NCI-H146 treated with DMSO at 0.1 percent for 48 hours (cell line): ENCODE data around the gene GGACT.
"Not testable (repeated sequence)": the region's sequence is repeated elsewhere in the genome, so short reads cannot be mapped to it uniquely, and the experiment has no call there.

ENCODE experiments used
- DNase-seq: peaks from one replicate; lab custom pipeline; 2025; ENCODE audit not compliant: unreplicated experiment; lab: John Stamatoyannopoulos, UW

Gene GGACT

DNA sequence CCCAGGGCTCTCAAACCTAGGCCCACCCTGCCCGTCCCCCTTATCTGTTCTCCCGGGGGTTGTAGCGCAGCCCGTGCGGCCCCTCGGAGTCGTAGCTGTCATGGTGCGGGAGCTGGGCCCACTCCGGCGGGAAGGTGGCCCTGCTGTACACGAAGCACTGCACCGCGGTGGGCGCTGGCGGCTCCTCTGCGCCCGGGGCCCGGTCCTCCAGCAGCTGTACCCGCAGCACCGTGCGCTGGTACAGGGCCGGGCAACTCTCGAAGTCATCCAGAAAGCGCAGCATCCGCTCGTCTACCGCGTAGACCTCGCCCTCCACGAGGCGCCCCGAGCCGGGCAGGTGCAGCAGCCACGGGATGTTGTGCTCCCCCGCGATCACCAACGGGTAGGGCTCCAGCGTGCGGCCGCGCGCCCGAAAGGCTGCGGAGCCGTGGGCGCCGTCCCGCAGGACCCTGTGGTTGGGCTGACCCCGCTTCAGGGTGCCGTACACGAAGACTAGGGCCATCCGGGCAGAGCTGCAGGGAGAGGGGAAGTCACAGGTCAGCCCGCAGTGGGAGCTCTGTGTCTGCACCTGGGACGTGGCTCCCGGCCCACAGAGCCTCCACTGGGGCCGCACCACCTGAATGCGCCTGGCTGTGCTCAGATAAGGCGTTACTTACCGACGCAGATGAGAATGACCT, 56.4 kb downstream of the GGACT start:
- DNase-seq: no peak

DNA sequence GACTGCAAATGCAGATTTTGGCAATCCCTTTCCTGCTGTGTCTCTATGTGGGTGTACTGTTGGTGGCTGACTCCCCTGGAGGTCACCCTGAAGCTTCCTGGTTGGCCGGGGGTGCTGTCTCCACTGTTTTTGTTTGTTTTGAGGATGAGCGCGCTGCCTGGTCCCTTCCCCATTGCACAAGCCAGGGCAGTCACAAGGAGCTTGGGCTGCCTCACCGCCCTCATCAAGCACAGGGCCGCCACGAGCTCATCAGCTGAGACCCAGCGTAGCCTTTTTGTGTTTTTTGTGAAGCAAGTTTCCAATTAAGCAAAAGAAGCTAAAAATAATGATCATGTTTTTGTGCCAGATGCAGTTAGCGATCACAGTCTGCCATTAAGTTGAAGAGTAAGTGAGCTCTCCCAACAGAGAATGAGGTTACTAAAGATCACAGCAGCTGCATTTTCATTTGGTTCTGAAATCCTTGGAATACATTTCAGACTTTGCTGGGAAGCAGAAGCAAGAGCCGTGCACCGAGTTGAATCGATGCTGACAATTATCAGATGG, 57.8 kb downstream of the GGACT start:
- DNase-seq: no peak

DNA sequence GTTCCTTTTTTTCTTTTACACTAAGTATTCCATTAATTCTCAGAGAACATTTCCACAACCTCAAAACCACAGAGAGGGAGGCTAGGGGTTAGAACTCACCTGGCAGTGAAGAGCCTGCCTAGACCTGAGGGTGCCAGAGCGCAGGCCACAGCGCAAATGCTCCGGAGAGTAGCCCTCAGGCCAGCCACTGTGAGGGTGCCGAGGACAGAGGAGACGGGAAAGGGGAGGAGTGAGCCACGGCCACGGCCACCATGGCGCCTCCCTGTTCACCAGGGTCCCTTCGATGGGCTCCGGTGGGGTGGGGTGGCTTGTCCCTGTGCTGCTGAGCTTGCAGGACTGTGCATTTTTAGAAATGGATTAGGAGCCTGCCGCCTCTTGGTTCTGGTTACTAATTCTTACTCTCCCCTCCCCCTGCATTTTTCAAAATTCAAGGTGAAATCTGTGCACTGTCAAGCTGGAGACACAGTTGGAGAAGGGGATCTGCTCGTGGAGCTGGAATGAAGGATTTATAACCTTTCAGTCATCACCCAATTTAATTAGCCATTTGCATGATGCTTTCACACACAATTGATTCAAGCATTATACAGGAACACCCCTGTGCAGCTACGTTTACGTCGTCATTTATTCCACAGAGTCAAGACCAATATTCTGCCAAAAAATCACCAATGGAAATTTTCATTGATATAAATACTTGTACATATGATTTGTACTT, 58.8 kb downstream of the GGACT start:
- DNase-seq: no peak

DNA sequence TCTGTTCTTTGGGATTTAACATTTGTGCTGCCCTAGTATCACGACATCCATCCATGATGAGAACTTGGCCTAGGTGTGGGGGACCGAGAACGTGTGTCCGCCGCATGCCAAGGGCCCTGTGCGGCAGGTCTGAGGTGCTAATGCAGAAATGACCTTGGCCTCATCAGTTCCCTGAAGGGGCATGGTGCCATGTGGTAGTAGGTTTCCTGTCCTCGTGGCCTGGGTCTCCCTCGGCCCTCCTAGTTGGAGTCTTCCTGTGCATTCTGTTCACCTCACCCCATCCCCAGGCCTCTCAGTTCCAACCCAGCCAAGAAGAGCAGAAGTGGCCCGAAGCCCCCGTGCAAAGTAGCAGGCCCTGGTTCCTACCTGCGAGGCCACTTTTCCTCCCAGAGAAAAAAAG, 59.8 kb downstream of the GGACT start:
- DNase-seq: no peak

DNA sequence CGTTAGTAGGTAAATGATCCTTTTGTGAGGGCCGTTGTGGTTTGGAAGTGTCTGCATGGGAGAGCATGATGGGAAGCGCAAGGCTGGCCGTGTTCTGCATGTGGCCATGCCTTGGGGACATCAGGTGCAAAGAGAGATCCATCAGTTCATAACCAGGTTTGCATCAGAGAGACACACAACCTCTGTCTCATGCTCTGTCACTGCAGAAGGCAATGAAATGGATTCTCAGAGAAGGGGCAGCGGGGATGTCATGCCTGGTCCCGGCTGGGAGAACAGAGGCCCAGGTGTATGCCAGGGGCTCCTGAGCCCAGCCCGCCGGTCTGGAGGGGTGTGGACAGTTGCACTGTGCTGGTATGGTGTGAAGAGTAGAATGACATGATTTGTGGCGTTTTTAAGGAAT, 60.2 kb downstream of the GGACT start:
- DNase-seq: no peak

DNA sequence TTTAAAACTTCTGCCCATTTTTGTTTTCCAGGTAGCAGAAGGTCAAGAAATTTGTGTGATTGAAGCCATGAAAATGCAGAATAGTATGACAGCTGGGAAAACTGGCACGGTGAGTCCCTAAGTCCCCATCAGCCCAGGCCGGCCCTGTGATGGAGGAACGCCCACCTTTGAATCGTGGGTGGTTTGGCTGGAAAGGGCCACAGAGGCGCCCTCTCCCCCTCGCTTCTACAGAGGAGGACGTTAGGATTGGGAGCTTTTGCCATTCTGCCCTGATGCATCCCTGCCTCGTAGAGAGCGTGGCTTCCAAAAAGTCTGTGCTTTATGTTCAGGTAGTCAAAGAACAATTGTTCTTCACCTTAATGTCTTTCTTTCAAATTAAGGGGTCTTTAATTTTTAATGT, 60.9 kb downstream of the GGACT start:
- no peak for DNase-seq

DNA sequence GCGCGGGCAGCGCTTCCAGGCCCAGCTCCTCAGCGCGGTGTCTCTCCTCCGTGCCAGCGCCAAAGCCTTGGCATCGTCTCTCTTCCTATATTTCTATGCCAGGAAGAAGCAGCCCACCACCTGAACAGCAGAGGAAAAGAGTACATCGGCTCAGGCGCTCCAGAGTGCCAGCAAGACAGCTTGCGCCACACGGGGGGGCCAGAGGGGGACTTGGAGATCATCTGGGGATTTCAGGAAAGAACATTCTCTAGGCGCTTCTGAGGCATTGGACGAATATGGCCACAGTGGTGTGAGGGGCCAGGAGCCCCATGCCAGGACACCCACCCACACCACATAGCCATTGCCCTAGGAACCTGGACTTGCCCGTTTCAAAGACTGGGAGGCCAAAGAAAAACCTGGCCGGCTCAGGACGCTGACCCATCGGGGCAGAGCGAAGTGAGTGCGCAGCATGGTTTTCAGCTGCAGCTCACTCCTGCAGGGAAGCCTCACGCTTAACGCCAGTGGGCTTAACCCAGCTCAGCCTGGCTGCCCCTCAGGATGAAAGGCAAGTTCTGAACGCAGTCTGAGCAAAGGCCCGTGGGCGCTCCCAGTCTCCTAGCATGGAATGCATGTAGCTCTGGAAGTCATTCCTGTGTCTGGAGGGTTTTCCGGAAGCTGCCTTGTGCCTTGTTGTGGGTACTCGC, 62.1 kb downstream of the GGACT start:
- DNase-seq: no peak

DNA sequence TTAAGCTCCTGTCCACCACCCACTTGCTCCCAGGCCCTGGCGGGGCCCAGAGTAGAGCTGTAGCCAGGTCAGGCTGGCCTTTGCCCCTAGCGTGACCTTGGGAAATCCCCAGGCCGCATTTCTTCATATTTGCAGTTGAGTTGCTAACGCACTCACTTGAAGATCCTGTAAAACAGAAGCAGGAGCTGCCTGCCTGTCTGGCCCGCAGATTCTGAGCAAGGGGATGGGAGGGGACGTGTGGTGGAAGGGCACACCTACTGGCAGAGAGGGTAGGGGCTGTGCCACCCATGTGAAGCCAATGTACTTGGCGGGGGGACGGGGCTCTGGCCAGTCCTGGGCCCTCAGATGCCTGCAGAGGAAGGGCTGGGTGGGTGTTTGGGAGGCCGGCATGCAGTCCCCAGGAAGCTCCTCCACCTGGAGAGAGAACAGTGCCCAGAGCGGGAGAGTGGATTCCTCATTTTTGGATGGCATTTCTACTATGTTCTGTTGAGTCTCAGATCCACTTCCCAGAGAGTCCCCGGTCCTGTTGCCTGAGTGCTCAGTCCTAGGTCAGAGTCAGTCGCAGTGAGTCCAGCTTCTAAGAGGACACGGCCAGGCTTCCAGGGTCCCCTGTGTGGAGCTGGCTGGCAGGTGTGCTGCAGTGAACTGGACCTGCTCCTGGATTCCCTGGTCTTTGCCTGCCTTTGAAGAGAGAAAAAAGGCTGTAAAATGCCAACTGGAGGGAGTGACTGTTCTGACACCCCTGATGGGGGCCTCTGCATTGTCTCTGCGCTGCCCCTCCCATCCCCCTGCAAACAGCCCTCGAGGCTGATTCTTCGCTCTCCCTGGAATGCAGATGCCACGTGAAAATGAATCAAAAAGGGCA, 62.9 kb downstream of the GGACT start:
- no peak for DNase-seq

DNA sequence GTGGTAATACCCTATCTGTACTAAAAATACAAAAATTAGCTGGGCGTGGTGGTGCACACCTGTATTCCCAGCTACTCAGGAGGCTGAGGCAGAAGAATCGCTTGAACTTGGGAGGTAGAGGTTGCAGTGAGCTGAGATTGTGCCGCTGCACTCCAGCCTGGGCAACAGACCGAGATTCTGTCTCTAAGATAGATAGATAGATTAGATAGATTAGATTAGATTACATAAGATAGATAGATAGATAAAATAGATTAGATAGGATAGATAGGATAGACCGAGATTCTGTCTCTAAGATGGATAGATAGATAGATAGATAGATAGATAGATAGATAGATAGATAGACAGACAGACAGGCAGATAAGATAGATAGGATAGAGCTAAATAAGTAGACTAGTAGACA, 63.9 kb downstream of the GGACT start:
- DNase-seq: not testable (repeated sequence)

DNA sequence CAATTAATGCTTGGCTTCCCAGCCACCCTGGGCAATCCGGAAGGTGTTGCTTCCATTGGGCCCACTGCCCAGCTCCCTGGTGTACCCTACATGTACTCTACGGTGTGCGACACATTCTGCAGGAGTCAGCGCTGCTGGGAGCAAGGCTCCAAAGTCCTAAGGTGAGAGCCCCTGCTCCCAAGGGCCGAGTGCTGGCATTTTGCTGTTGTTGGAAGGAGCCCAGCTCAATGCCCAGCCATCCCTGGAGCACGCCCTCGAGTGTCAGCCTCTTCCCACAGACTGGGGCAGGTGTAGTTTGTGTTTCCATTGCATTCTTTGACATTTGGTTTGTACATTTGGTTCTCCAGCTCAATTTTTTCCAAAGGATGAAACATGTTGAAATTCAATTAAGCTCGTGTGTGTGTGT, 64.6 kb downstream of the GGACT start:
- DNase-seq: no peak

DNA sequence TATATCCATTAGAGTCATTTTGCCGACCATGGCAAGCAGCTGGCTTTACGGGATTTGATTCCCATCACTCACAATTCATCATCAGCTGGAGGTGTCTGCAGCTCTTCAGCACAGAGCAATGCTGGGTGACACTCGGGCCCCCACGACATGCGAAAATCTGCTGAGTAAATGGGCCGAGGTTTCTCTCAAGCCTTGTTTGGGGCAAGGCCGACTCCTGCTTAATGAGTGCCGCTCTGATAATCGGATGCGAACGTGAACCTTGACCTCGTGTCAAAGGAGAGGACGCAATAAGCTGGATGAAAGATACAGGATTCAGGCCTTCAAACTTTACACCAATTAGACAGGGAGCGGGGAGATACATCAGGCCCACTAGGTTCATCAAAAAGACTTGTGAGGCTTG, 65.2 kb downstream of the GGACT start:
- DNase-seq: no peak

DNA sequence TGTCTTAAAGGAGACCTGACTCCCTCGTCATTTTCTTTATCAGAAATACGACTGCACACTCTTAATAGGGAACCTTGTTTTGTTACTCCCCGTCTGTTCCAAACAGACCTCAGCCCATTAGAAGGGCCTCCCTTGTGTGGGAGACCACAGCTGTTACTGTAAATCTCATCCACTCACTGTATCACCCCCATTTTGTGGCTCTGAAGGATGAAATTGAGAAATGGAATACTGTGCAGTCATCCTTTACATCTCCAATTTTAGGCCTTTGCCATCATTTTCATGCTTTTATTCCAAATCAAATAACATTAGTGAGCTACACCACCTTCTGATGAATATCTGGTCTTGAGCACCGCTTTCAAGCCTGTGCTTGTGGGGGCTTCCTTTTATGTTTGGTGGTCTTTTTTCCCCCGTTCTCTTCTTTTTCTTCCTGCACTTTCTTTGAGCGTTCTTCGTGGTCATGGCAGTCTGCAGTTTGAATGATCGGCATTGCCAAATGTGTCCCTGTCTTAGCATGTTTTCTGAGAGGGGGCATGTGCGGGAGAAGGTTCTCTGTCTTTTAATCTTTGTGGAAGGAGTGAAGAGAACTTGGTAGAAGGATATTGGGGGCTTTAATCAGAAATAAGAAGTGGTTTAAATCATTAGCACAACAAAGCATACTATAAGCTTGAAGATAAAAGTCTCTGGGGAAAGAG, 65.8 kb downstream of the GGACT start:
- no peak for DNase-seq

DNA sequence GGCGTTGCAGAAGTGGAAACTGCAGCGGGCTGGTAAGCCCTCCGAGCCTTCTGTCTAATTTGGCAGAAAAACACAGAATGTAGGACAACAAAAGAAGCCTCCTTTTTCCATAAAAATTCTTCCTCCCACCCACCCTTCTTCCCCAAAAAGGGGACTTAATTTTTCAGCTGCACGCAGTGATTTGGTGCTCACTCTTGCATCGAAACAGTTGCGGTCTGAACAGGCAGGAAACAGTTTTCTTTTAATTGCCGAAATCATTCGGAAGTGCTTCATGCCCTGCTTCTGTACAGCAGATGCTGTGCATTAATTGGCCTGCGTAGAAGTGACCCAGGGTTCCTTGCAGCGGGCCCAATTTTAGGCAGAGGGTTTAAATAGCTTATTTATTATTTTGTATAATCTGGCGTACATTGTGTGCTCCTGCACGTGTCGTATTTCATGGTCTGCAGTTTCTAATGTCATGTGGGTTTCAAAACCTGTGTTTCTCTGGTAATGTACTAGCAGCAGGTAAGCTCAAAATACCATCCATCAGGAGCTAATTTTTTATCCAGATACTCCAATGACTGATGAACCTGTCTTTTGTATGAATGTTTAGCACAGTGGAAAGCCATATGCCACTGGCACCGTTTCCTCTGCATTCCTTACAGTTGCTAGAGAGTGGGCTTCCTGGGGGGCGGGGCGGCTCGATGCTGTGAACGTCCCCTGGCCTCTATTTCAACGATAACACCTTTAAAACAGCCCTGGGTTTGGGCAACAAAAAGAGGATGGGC, 66.6 kb downstream of the GGACT start:
- no peak for DNase-seq

DNA sequence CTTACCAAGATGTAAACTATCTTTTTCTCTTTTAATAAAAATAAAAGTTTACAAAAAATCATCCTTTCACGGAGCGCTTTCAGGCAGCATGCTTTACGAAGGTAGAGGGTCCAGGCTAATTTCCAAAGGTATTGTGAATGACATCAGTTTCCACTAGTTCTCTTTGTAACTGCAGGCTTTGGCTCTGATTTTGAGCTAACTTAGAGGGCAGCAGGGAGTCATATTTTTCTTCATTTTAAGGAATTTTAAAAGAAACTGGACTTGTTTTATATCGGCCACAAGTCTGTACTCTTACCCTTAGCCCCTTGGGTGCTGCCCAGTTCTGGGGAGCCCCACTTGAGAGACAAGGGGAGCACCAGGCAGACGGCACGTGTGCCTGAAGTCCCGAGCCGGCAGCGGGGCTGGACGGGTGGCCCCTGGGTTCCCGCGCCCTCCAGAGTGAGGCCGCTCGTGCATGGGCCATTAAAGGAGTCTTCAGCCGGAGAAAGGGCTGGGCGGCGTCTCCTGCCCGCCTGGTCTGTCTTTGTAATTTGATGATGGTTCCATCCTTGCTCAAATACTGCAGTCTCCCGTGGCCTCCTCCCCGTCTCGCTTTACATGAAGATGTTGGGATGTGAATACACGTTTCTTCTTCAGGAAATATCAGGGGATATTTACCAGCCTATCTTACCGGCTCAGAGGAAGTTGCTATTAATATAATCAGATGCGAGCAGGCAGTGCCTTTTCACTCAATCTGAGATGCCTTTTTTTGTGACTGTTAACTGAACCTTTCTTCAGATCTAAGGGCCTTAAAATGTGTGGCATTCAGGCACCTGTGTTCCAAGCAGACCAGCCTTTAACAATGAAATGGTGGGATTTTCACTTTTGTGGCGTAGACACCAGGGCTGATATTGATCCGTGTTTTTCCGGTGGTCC, 67.4 kb downstream of the GGACT start:
- DNase-seq: no peak

DNA sequence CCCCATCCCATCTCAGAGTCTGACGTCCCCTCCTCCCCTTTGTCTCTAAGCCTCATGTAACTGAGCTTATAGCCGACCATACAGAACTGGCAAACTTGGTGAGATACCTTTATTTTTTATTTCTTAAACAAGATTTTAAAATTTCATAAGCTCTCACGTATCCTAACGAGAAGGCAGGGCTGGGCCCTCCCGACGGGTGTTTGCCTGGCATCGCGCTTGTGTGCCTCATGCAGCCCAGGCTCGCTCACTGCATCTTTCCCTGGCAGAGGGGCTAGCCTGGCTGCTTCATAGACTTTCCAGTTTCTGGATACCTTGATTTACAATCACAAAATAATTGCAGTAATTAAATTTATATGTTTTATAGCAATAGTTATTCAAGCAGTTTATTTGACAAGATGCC, 69.0 kb downstream of the GGACT start:
- no peak for DNase-seq

DNA sequence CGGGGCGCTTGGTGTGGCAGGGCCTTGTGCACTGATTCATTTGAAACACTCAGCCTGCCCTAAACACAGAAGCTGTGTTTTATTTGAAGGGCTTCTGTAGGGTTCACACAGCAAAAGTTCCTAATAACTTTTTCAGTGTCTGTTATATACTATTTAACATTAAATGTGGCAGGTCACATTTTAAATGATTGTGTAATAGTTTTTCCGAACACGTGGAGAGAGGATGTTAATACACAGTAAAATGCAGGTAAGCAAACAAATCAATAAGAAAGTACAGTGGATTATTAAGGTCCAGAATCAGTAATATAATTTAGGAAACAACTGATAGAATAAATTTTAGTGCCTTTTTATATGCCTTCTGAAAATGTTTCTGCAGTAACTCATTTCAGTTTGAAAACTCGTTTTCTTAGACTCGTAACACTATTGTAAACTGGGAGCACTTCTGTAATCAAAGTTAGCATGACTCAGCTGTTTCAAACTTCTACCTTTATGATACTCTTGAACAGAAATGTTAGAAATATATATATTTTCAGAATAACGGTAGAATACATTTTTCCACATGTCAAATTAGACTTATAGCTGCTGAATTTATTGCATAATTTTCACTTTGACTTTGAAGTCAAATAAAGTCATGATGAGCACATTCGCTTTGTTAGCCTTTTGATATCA, 70.1 kb downstream of the GGACT start:
- DNase-seq: no peak

DNA sequence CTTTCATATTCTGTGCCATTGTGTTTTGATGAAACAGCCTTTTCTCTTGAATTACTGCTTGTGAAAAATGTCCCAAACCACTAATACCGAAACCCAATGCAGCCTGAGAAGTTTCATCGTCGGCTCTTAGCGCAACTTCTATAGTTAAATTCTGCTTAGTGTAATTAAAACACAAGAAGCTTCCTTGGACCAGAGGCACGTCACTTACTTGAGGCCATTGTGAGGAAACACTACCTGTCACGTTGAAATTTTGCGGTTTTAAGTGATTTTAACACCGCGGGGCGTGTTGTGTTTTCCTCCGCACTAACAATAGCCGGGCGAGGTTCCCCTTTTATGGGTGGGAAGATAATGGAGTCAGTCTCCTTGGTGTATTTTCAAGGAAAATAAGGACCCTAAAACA, 70.9 kb downstream of the GGACT start:
- DNase-seq: no peak

DNA sequence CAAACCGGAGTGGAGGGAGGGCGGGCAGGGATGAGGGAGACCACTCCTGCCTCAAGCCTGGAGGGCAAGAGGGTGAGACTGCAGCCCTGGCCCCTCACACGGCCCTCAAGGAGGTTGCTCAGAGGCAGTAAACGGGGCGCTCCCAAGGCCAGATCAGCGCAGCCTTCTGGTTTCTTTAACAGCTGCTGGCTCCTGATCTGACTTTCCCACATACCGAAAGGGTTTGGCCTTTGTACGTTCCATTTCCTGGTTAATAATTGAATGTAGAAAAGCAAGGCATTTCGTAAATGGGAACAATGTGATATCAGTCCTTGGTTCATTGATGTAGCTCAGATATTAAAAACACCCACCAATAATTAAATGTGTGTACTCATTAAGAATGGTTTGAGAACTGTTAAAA, 71.5 kb downstream of the GGACT start:
- DNase-seq: no peak
